Activated naive CD4-positive, alpha-beta T cell treated with anti-CD3 and anti-CD28 coated beads for 36 hours (primary cell): Measurements from ENCODE around the gene MX2. TPM values are rescaled to one million over a fixed set of nuclear protein-coding genes. Genes with fewer than 3 reads are reported as not detected.

ENCODE experiments used
- CTCF ChIA-PET: fragments of 350-600 bp; sonication (Branson Sonifier 250); formaldehyde crosslinking; loops from one replicate; lab custom pipeline; 2021; ENCODE audit warnings: antibody characterized with exemption; lab: Charles Lee
- DNase-seq: peaks from one replicate; pipeline ENCODE4 v3.0.0-alpha.2; 2020
- H3K27ac Mint-ChIP-seq: one replicate; pipeline ENCODE4 v1.8.0; 2021; ENCODE audit warnings: mild to moderate bottlenecking, mixed read lengths
- H3K27me3 Mint-ChIP-seq: one replicate; pipeline ENCODE4 v1.8.0; 2021; ENCODE audit warnings: low read depth, mixed read lengths
- H3K36me3 Mint-ChIP-seq: one replicate; pipeline ENCODE4 v1.8.0; 2021; ENCODE audit warnings: low read depth, mixed read lengths
- H3K4me1 Mint-ChIP-seq: one replicate; pipeline ENCODE4 v1.8.0; 2021; ENCODE audit warnings: low read depth, mixed read lengths
- H3K4me3 Mint-ChIP-seq: one replicate; pipeline ENCODE4 v1.8.0; 2021; ENCODE audit warnings: mild to moderate bottlenecking, moderate library complexity, mixed read lengths
- H3K9me3 Mint-ChIP-seq: one replicate; pipeline ENCODE4 v1.8.0; 2021; ENCODE audit warnings: mixed read lengths
- intact Hi-C: fragments of 100-400 bp; cut with micrococcal nuclease; formaldehyde crosslinking; loops from one replicate; pipeline ENCODE4 v1.15.1; 2023
- total RNA-seq, 2 experiments: library from RNA; stranded (reverse); gene quantifications; one replicate each; pipeline ENCODE4 v1.2.3, GENCODE V29; 2021

MX2 gene
- total RNA-seq, 2 experiments from 2014 or later = 32.5 to 33.4 TPM

- H3K4me3 Mint-ChIP-seq = no peak overlapping the region
- no peak overlapping the region for H3K27ac Mint-ChIP-seq
- peaks cover 7% of the 10 kb centered on the region for H3K4me1 Mint-ChIP-seq
- peaks cover 4% of the 10 kb centered on the region for H3K27me3 Mint-ChIP-seq
- H3K36me3 Mint-ChIP-seq = no peaks in the 10 kb centered on the region
- H3K9me3 Mint-ChIP-seq = no peaks in the 10 kb centered on the region
- CTCF ChIA-PET = no interaction called here
- DNase-seq = no peak
- intact Hi-C loops = no loop called here
Measured at GRCh38 chr21:41322496-41323382, 39.1 kb upstream of the MX2 start.

- DNase-seq = no peak
- no peaks in the 10 kb centered on the region for H3K36me3 Mint-ChIP-seq
- intact Hi-C loops = no loop called here
- H3K4me3 Mint-ChIP-seq = no peak overlapping the region
- H3K27ac Mint-ChIP-seq = no peak overlapping the region
- CTCF ChIA-PET = interaction anchor here (0.8 kb wide), 1 partner anchor 7 kb away, joined by 3 read pairs; no protein-coding TSS in a partner anchor
- H3K27me3 Mint-ChIP-seq = peaks cover 2% of the 10 kb centered on the region
- no peaks in the 10 kb centered on the region for H3K9me3 Mint-ChIP-seq
- peaks cover 7% of the 10 kb centered on the region for H3K4me1 Mint-ChIP-seq
Measured at GRCh38 chr21:41325138-41325912, 36.5 kb upstream of the MX2 start.

GRCh38 chr21:41326414-41327080 lies 35.3 kb upstream of the MX2 start:
- H3K4me1 Mint-ChIP-seq = peaks cover 2% of the 10 kb centered on the region
- H3K9me3 Mint-ChIP-seq = no peaks in the 10 kb centered on the region
- no peak for DNase-seq
- H3K27ac Mint-ChIP-seq = no peak overlapping the region
- H3K27me3 Mint-ChIP-seq = no peaks in the 10 kb centered on the region
- no peaks in the 10 kb centered on the region for H3K36me3 Mint-ChIP-seq
- H3K4me3 Mint-ChIP-seq = no peak overlapping the region
- intact Hi-C loops = no loop called here
- CTCF ChIA-PET = no interaction called here

GRCh38 chr21:41327753-41328152 lies 34.1 kb upstream of the MX2 start:
- intact Hi-C loops = no loop called here
- Mint-ChIP-seq H3K9me3 (no peaks in the 10 kb centered on the region), H3K27me3 (no peaks in the 10 kb centered on the region), H3K4me1 (no peaks in the 10 kb centered on the region), H3K36me3 (no peaks in the 10 kb centered on the region), H3K4me3 (no peak overlapping the region), H3K27ac (no peak overlapping the region)
- CTCF ChIA-PET = no interaction called here
- no peak for DNase-seq

GRCh38 chr21:41328660-41329607 lies 32.9 kb upstream of the MX2 start:
- no peak for DNase-seq
- Mint-ChIP-seq H3K9me3 (peaks cover 2% of the 10 kb centered on the region), H3K4me1 (no peaks in the 10 kb centered on the region), H3K36me3 (peaks cover under 1% of the 10 kb centered on the region), H3K27me3 (no peaks in the 10 kb centered on the region), H3K4me3 (no peak overlapping the region), H3K27ac (no peak overlapping the region)
- intact Hi-C loops = no loop called here
- CTCF ChIA-PET = interaction anchor here (0.5 kb wide), 1 partner anchor 109 kb away, joined by 3 read pairs; no protein-coding TSS in a partner anchor

GRCh38 chr21:41333752-41334151 lies 28.1 kb upstream of the MX2 start:
- peaks cover 6% of the 10 kb centered on the region for H3K9me3 Mint-ChIP-seq
- intact Hi-C loops = no loop called here

GRCh38 chr21:41337515-41337914 lies 24.3 kb upstream of the MX2 start:
- no peak for DNase-seq
- Mint-ChIP-seq H3K27me3 (no peaks in the 10 kb centered on the region), H3K4me3 (no peak overlapping the region), H3K36me3 (peaks cover 1% of the 10 kb centered on the region), H3K4me1 (no peaks in the 10 kb centered on the region), H3K27ac (no peak overlapping the region), H3K9me3 (peaks cover 11% of the 10 kb centered on the region)
- intact Hi-C loops = no loop called here
- CTCF ChIA-PET = no interaction called here

More at GRCh38 chr21:41333752-41334151, 28.1 kb upstream of the MX2 start:
- H3K27me3 Mint-ChIP-seq = no peaks in the 10 kb centered on the region
- peaks cover 1% of the 10 kb centered on the region for H3K36me3 Mint-ChIP-seq
- no peak for DNase-seq
- H3K27ac Mint-ChIP-seq = no peak overlapping the region
- no peak overlapping the region for H3K4me3 Mint-ChIP-seq
- CTCF ChIA-PET = no interaction called here
- H3K4me1 Mint-ChIP-seq = no peaks in the 10 kb centered on the region

GRCh38 chr21:41338455-41338854 lies 23.4 kb upstream of the MX2 start:
- intact Hi-C loops = no loop called here
- no peak overlapping the region for H3K27ac Mint-ChIP-seq
- no peaks in the 10 kb centered on the region for H3K27me3 Mint-ChIP-seq
- H3K9me3 Mint-ChIP-seq = peaks cover 11% of the 10 kb centered on the region
- no peaks in the 10 kb centered on the region for H3K4me1 Mint-ChIP-seq
- CTCF ChIA-PET = no interaction called here
- H3K36me3 Mint-ChIP-seq = peaks cover 1% of the 10 kb centered on the region
- no peak for DNase-seq
- H3K4me3 Mint-ChIP-seq = no peak overlapping the region

GRCh38 chr21:41342035-41342434 lies 19.8 kb upstream of the MX2 start:
- Mint-ChIP-seq H3K27ac (no peak overlapping the region), H3K36me3 (no peaks in the 10 kb centered on the region), H3K9me3 (peaks cover 5% of the 10 kb centered on the region), H3K4me3 (no peak overlapping the region), H3K4me1 (no peaks in the 10 kb centered on the region), H3K27me3 (no peaks in the 10 kb centered on the region)
- intact Hi-C loops = no loop called here
- no peak for DNase-seq
- CTCF ChIA-PET = no interaction called here

GRCh38 chr21:41344146-41344545 lies 17.7 kb upstream of the MX2 start:
- no peaks in the 10 kb centered on the region for H3K27me3 Mint-ChIP-seq
- no peaks in the 10 kb centered on the region for H3K36me3 Mint-ChIP-seq
- intact Hi-C loops = no loop called here

GRCh38 chr21:41345356-41345755 lies 16.5 kb upstream of the MX2 start:
- Mint-ChIP-seq H3K4me3 (no peak overlapping the region), H3K9me3 (peaks cover 5% of the 10 kb centered on the region), H3K27ac (no peak overlapping the region), H3K27me3 (no peaks in the 10 kb centered on the region), H3K4me1 (no peaks in the 10 kb centered on the region), H3K36me3 (no peaks in the 10 kb centered on the region)
- intact Hi-C loops = no loop called here
- CTCF ChIA-PET = no interaction called here
- DNase-seq = no peak

More at GRCh38 chr21:41344146-41344545, 17.7 kb upstream of the MX2 start:
- CTCF ChIA-PET = interaction anchor here (0.6 kb wide), 1 partner anchor 147 kb away, joined by 3 read pairs; no protein-coding TSS in a partner anchor
- Mint-ChIP-seq H3K4me3 (no peak overlapping the region), H3K4me1 (no peaks in the 10 kb centered on the region), H3K9me3 (peaks cover 5% of the 10 kb centered on the region), H3K27ac (no peak overlapping the region)
- no peak for DNase-seq
